Prostate gland (tissue), 2 donors: ENCODE data around the gene INSIG2. TPM values are rescaled to one million over a fixed set of nuclear protein-coding genes. Genes with fewer than 3 reads are reported as not detected.

Source experiments
- DNase-seq: peaks from one replicate; pipeline ENCODE4 v3.0.0-alpha.2; 2019; ENCODE audit warnings: low spot score
- H3K27ac ChIP-seq, 2 donors: fragments of 200-600 bp; sonication (generic); 2 replicates each; pipeline ENCODE4 v1.5.1; 2017 to 2019
- H3K27me3 ChIP-seq: fragments of 200-600 bp; sonication (generic); replicated peaks from 2 replicates; pipeline ENCODE4 v1.5.1; 2019; ENCODE audit not compliant: insufficient read depth
- H3K36me3 ChIP-seq, 2 donors: fragments of 200-600 bp; sonication (generic); 1 replicate in 1 of 2; 2 replicates in 1 of 2; pipeline versions ENCODE4 v1.5.1 to v1.8.1; 2017 to 2019
- H3K4me1 ChIP-seq: fragments of 200-600 bp; sonication (generic); replicated peaks from 2 replicates; pipeline ENCODE4 v1.5.1; 2019
- H3K4me3 ChIP-seq, 2 donors: fragments of 200-600 bp; sonication (generic); 2 replicates each; pipeline ENCODE4 v1.5.1; 2017 to 2019
- H3K9me3 ChIP-seq: fragments of 200-600 bp; sonication (generic); 2 replicates; pipeline ENCODE4 v1.5.1; 2017
- POLR2A ChIP-seq: fragments of 450-650 bp; IDR thresholded peaks from one replicate; pipeline ENCODE4 v1.6.1; 2016; ENCODE audit warnings: antibody characterized with exemption, mild to moderate bottlenecking
- POLR2AphosphoS5 ChIP-seq: sonication (generic); formaldehyde crosslinking; IDR thresholded peaks from one replicate; pipeline ENCODE4 v1.6.1; 2017; ENCODE audit warnings: antibody characterized with exemption
- WGBS: methylation state at CpG from one replicate; pipeline ENCODE4 v1.1.5; 2018; 5-methylcytosine and 5-hydroxymethylcytosine counted together
- intact Hi-C: fragments of 100-400 bp; cut with DNase I; formaldehyde crosslinking; loops from one replicate; pipeline ENCODE4 v1.14.2; 2022
- total RNA-seq, 2 donors: library from RNA; depleted of rRNA; stranded (reverse); fragments of >200 nt; gene quantifications; one replicate each; pipeline ENCODE4 v1.1.0, GENCODE V29; 2016
- TF ChIP-seq, protein P1 (sequence below), 4 experiments: fragments of 200-600 bp in 2 of 4; fragments of 450-650 bp in 2 of 4; sonication (generic) in 2 of 4; IDR thresholded peaks; 1 replicate in 3 of 4; 2 replicates in 1 of 4; pipeline ENCODE4 v1.5.1; 2016 to 2019; ENCODE audit warnings: antibody characterized with exemption in 4 of 4, mild to moderate bottlenecking in 2 of 4, moderate library complexity in 2 of 4

INSIG2 gene
- total RNA-seq, 2 donors from 2014 or later: 12.6 to 15.7 TPM

DNA sequence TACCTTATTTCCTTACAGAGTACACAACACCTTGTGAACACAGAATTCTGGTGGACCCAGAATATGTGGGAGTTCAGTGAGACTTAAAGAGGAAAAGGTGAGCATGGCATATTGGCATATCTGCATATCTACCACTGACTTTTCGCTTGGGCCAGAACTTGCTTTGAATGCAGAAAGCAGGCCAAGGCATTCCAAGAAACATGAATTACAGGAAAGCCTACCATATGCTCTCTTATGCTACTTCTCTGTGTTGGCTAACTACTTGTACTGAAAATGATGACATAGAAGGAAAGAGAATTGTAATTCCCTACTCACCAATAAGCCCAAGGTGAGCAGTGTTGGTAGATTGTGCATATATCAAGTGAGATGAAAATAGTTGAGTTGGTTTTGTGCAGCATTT lies 43.0 kb upstream of the INSIG2 start:
- 100% methylated on average over 1 of the region's 1 CpG for WGBS
- no peak overlapping the region for H3K27ac ChIP-seq
- intact Hi-C loops: no loop called here
- no peak overlapping the region for H3K4me3 ChIP-seq
- no peak for DNase-seq
- H3K9me3 ChIP-seq: no peaks in the 10 kb centered on the region
- H3K4me1 ChIP-seq: no peaks in the 10 kb centered on the region
- H3K36me3 ChIP-seq: no peaks in the 10 kb centered on the region
- no peaks in the 10 kb centered on the region for H3K27me3 ChIP-seq
- TF ChIP-seq, protein P1, sequence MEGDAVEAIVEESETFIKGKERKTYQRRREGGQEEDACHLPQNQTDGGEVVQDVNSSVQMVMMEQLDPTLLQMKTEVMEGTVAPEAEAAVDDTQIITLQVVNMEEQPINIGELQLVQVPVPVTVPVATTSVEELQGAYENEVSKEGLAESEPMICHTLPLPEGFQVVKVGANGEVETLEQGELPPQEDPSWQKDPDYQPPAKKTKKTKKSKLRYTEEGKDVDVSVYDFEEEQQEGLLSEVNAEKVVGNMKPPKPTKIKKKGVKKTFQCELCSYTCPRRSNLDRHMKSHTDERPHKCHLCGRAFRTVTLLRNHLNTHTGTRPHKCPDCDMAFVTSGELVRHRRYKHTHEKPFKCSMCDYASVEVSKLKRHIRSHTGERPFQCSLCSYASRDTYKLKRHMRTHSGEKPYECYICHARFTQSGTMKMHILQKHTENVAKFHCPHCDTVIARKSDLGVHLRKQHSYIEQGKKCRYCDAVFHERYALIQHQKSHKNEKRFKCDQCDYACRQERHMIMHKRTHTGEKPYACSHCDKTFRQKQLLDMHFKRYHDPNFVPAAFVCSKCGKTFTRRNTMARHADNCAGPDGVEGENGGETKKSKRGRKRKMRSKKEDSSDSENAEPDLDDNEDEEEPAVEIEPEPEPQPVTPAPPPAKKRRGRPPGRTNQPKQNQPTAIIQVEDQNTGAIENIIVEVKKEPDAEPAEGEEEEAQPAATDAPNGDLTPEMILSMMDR (IDR thresholded peaks at IDR 0.05): no peak
- TF ChIP-seq POLR2AphosphoS5: no peak
- TF ChIP-seq POLR2A: no peak

GRCh38 chr2:118046634-118047210 lies 41.5 kb upstream of the INSIG2 start:
- 7% methylated on average over 4 of the region's 4 CpGs for WGBS
- intact Hi-C loops: loop anchor here (2.0 kb wide), 1 partner anchor 818 kb away; no protein-coding TSS in a partner anchor
- TF ChIP-seq POLR2AphosphoS5 (peak; percentile 36), POLR2A (no peak)
- TF ChIP-seq, protein P1 (IDR thresholded peaks at IDR 0.05): peak in 3 of 4 experiments; percentile 37 to 76 (median 68)
- Histone ChIP-seq H3K4me3 (no peak overlapping the region), H3K36me3 (no peaks in the 10 kb centered on the region), H3K9me3 (no peaks in the 10 kb centered on the region), H3K4me1 (no peaks in the 10 kb centered on the region), H3K27me3 (no peaks in the 10 kb centered on the region), H3K27ac (no peak overlapping the region)
- DNase-seq: no peak

- DNase-seq: no peak
- no peaks in the 10 kb centered on the region for H3K9me3 ChIP-seq
- intact Hi-C loops: loop anchor here (2.0 kb wide), 1 partner anchor 817 kb away; no protein-coding TSS in a partner anchor
- WGBS: 52% methylated on average over 3 of the region's 3 CpGs
- no peak overlapping the region for H3K4me3 ChIP-seq
- no peaks in the 10 kb centered on the region for H3K4me1 ChIP-seq
- H3K36me3 ChIP-seq: no peaks in the 10 kb centered on the region
- no peak overlapping the region for H3K27ac ChIP-seq
- no peaks in the 10 kb centered on the region for H3K27me3 ChIP-seq
- TF ChIP-seq POLR2AphosphoS5: no peak
Measured at GRCh38 chr2:118047380-118047826, 40.9 kb upstream of the INSIG2 start.

DNA sequence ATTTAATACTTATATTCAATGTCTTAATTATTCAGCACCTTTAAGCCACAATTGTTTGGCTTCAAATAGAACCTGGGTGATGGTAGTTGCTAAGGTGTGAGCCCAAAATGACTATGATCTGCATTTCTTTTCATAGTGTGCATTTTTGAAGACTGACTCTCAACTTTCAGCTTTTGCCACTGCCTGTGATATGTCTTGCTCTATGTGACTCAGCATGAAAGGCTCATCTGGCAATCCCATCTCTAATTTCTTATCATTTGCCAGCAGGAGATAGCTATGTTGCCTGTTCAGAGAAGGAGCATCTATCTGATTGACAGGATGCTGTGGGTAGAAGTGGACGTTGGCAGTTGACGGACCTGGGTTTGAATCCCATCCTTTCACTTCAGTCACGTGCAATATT lies 39.9 kb upstream of the INSIG2 start:
- Histone ChIP-seq H3K4me1 (no peaks in the 10 kb centered on the region), H3K27me3 (no peaks in the 10 kb centered on the region), H3K36me3 (no peaks in the 10 kb centered on the region), H3K9me3 (no peaks in the 10 kb centered on the region), H3K4me3 (no peak overlapping the region), H3K27ac (no peak overlapping the region)
- intact Hi-C loops: no loop called here
- TF ChIP-seq, protein P1 (IDR thresholded peaks at IDR 0.05): no peak
- TF ChIP-seq POLR2AphosphoS5 (no peak), POLR2A (no peak)
- no peak for DNase-seq
- WGBS: 91% methylated on average over 3 of the region's 3 CpGs

GRCh38 chr2:118049140-118049815 lies 39.0 kb upstream of the INSIG2 start:
- intact Hi-C loops: no loop called here
- no peak for DNase-seq
- H3K4me3 ChIP-seq: no peak overlapping the region
- TF ChIP-seq POLR2AphosphoS5: no peak
- TF ChIP-seq, protein P1 (IDR thresholded peaks at IDR 0.05): no peak
- TF ChIP-seq POLR2A: no peak
- 56% methylated on average over 3 of the region's 3 CpGs for WGBS
- no peaks in the 10 kb centered on the region for H3K9me3 ChIP-seq
- no peaks in the 10 kb centered on the region for H3K27me3 ChIP-seq
- no peaks in the 10 kb centered on the region for H3K36me3 ChIP-seq
- no peak overlapping the region for H3K27ac ChIP-seq
- no peaks in the 10 kb centered on the region for H3K4me1 ChIP-seq
